T-cell (primary cell): ENCODE data around the gene NOC2L. TPM values are rescaled to one million over a fixed set of nuclear protein-coding genes. Genes with fewer than 3 reads are reported as not detected.

ENCODE experiments used
- ATAC-seq, 4 experiments: fragments of 200-7000 bp in 3 of 4; fragments of 150-1000 bp in 1 of 4; cut with Tn5 transposase; replicated peaks in 1 of 4; 1 replicate in 3 of 4; 2 replicates in 1 of 4; pipeline ENCODE4 v1.10.0; 2021; ENCODE audit warnings: moderate library complexity in 3 of 4, mild to moderate bottlenecking in 2 of 4, moderate number of reproducible peaks in 1 of 4
- CTCF ChIA-PET, 2 donors: fragments of 300-600 bp; sonication (Branson Sonifier 250); formaldehyde crosslinking; loops; one replicate each; lab custom pipeline; 2022; ENCODE audit warnings: antibody characterized with exemption in 2 of 2; lab: Charles Lee
- POLR2A ChIA-PET, 2 donors: fragments of 300-600 bp; sonication (Branson Sonifier 250); formaldehyde crosslinking; loops; one replicate each; lab custom pipeline; 2022; ENCODE audit warnings: antibody characterized with exemption in 2 of 2; lab: Charles Lee
- DNase-seq, 35 experiments: peaks; one replicate each; pipeline versions ENCODE4 v3.0.0 to v3.0.0-alpha.2; 2013 to 2023
- H3K27ac ChIP-seq: one replicate; pipeline ENCODE4 v1.5.1; 2013; ENCODE audit warnings: low read length
- H3K27me3 ChIP-seq, 2 experiments: replicated peaks in 1 of 2; 1 replicate in 1 of 2; 2 replicates in 1 of 2; pipeline versions ENCODE4 v1.6.1 to v1.7.0; 2013; ENCODE audit warnings: low read length in 1 of 2, mixed read lengths in 1 of 2; ENCODE audit not compliant: control insufficient read depth in 2 of 2, insufficient read depth in 2 of 2; ENCODE audit errors: extremely low read depth in 1 of 2
- H3K36me3 ChIP-seq, 2 donors: 1 replicate in 1 of 2; 2 replicates in 1 of 2; pipeline versions ENCODE4 v1.6.1 to v1.7.0; 2013; ENCODE audit warnings: low read length in 1 of 2; ENCODE audit not compliant: control insufficient read depth in 2 of 2, insufficient read depth in 1 of 2; ENCODE audit errors: extremely low read depth in 1 of 2
- H3K4me1 ChIP-seq, 2 experiments: 1 replicate in 1 of 2; 2 replicates in 1 of 2; pipeline versions ENCODE4 v1.6.1 to v1.7.0; 2013; ENCODE audit warnings: low read length in 2 of 2, mixed read lengths in 1 of 2; ENCODE audit not compliant: insufficient read depth in 2 of 2, control insufficient read depth in 1 of 2; ENCODE audit errors: extremely low read depth in 1 of 2
- H3K4me3 ChIP-seq, 2 donors: 1 replicate in 1 of 2; 2 replicates in 1 of 2; pipeline versions ENCODE4 v1.5.1 to v1.7.0; 2013; ENCODE audit warnings: mild to moderate bottlenecking in 2 of 2, low read length in 1 of 2, moderate library complexity in 1 of 2; ENCODE audit not compliant: control insufficient read depth in 1 of 2; ENCODE audit errors: extremely low read depth in 1 of 2
- H3K9me3 ChIP-seq: 2 replicates; pipeline ENCODE4 v1.7.0; 2013
- H3K27ac Mint-ChIP-seq, 2 donors: one replicate each; pipeline ENCODE4 v1.8.0; 2020 to 2021; ENCODE audit warnings: mild to moderate bottlenecking in 2 of 2, mixed read lengths in 2 of 2
- H3K27me3 Mint-ChIP-seq, 2 donors: one replicate each; pipeline ENCODE4 v1.8.0; 2021 to 2022; ENCODE audit warnings: mixed read lengths in 2 of 2
- H3K36me3 Mint-ChIP-seq: one replicate; pipeline ENCODE4 v1.8.0; 2021; ENCODE audit warnings: mixed read lengths
- H3K4me1 Mint-ChIP-seq, 3 donors: one replicate each; pipeline ENCODE4 v1.8.0; 2020 to 2022; ENCODE audit warnings: mixed read lengths in 3 of 3, mild to moderate bottlenecking in 1 of 3
- H3K4me3 Mint-ChIP-seq, 3 donors: one replicate each; pipeline ENCODE4 v1.8.0; 2020 to 2022; ENCODE audit warnings: mild to moderate bottlenecking in 3 of 3, mixed read lengths in 3 of 3, moderate library complexity in 3 of 3
- H3K9me3 Mint-ChIP-seq, 3 donors: one replicate each; pipeline ENCODE4 v1.8.0; 2020 to 2022; ENCODE audit warnings: mixed read lengths in 3 of 3
- WGBS: methylation state at CpG from one replicate; pipeline ENCODE4 v1.1.5; 2013; ENCODE audit warnings: missing lambda C conversion rate; ENCODE audit not compliant: insufficient coverage; 5-methylcytosine and 5-hydroxymethylcytosine counted together
- total RNA-seq, 35 experiments: library from RNA in 6 of 35; stranded (reverse) in 6 of 35; fragments of 120-200 nt in 1 of 35; gene quantifications; one replicate each; pipeline versions ENCODE4 v1.2.1 to v1.2.4 and lab custom pipeline; 2013 to 2026

The NOC2L gene
- total RNA-seq, 5 donors from 2014 or later (not counting 1 experiment from before 2014, with no cell fraction given), result 58.7 to 92.2 (median 83.4) TPM

GRCh38 chr1:972726-973458 lies 13.8 kb upstream of the NOC2L start:
- Histone ChIP-seq H3K4me3 (no peak overlapping the region), H3K4me1 (peaks cover 2 to 11% of the 10 kb centered on the region in 2 experiments), H3K27ac (no peak overlapping the region), H3K36me3 (no peaks in the 10 kb centered on the region), H3K9me3 (no peaks in the 10 kb centered on the region), H3K27me3 (peaks cover 0 to 77% of the 10 kb centered on the region in 2 experiments)
- no peaks in the 10 kb centered on the region for H3K9me3 Mint-ChIP-seq
- H3K36me3 Mint-ChIP-seq, result no peaks in the 10 kb centered on the region
- no peak overlapping the region for H3K4me3 Mint-ChIP-seq
- ChIA-PET POLR2A (no interaction called here), CTCF (no interaction called here)
- 94% methylated on average over 12 of the region's 28 CpGs for WGBS
- peaks cover 5 to 6% (median 5%) of the 10 kb centered on the region in 3 donors for H3K4me1 Mint-ChIP-seq
- peaks cover 12 to 18% of the 10 kb centered on the region in 2 donors for H3K27me3 Mint-ChIP-seq
- no peak overlapping the region for H3K27ac Mint-ChIP-seq
- DNase-seq, result no peak
- ATAC-seq, result no peak

- ChIA-PET POLR2A (no interaction called here), CTCF (no interaction called here)
- no peak overlapping the region for H3K4me3 Mint-ChIP-seq
- WGBS, result 87% methylated on average over 26 of the region's 34 CpGs
- no peaks in the 10 kb centered on the region for H3K9me3 ChIP-seq
- H3K9me3 Mint-ChIP-seq, result no peaks in the 10 kb centered on the region
- no peak overlapping the region for H3K27ac Mint-ChIP-seq
- H3K4me1 ChIP-seq, result peaks cover 2 to 20% of the 10 kb centered on the region in 2 experiments
- peaks cover 12 to 18% of the 10 kb centered on the region in 2 donors for H3K27me3 Mint-ChIP-seq
- no peak overlapping the region for H3K4me3 ChIP-seq
- H3K4me1 Mint-ChIP-seq, result peaks cover 6 to 9% (median 7%) of the 10 kb centered on the region in 3 donors
- H3K27ac ChIP-seq, result no peak overlapping the region
- no peak for ATAC-seq
- peaks cover 0 to 83% of the 10 kb centered on the region in 2 experiments for H3K27me3 ChIP-seq
- no peaks in the 10 kb centered on the region for H3K36me3 ChIP-seq
- DNase-seq, result no peak
- H3K36me3 Mint-ChIP-seq, result no peaks in the 10 kb centered on the region
These were observed 12.9 kb upstream of the NOC2L start for GRCh38 chr1:971751-972506.

GRCh38 chr1:970973-971730 lies 12.1 kb upstream of the NOC2L start:
- Mint-ChIP-seq H3K27me3 (peaks cover 12 to 18% of the 10 kb centered on the region in 2 donors), H3K9me3 (no peaks in the 10 kb centered on the region), H3K36me3 (no peaks in the 10 kb centered on the region), H3K4me3 (no peak overlapping the region), H3K4me1 (peaks cover 6 to 10% (median 7%) of the 10 kb centered on the region in 3 donors), H3K27ac (no peak overlapping the region)
- no peaks in the 10 kb centered on the region for H3K36me3 ChIP-seq
- no peak overlapping the region for H3K27ac ChIP-seq
- peaks cover under 1 to 22% of the 10 kb centered on the region in 2 experiments for H3K4me1 ChIP-seq
- H3K9me3 ChIP-seq, result no peaks in the 10 kb centered on the region
- ChIA-PET POLR2A (no interaction called here), CTCF (no interaction called here)
- H3K4me3 ChIP-seq, result no peak overlapping the region
- H3K27me3 ChIP-seq, result peaks cover 0 to 79% of the 10 kb centered on the region in 2 experiments
- WGBS, result 64% methylated on average over 20 of the region's 42 CpGs
- ATAC-seq, result no peak
- DNase-seq, result no peak

- Histone ChIP-seq H3K9me3 (no peaks in the 10 kb centered on the region), H3K27ac (no peak overlapping the region), H3K4me3 (no peak overlapping the region), H3K27me3 (peaks cover 0 to 71% of the 10 kb centered on the region in 2 experiments), H3K36me3 (no peaks in the 10 kb centered on the region), H3K4me1 (peaks cover 0 to 21% of the 10 kb centered on the region in 2 experiments)
- POLR2A ChIA-PET, result interaction anchor here in 1 of 2 donors (0.6 kb wide), 1 partner anchor 458 kb away, joined by 7 read pairs; no protein-coding TSS in a partner anchor
- peaks cover 7 to 11% of the 10 kb centered on the region in 2 donors for H3K27me3 Mint-ChIP-seq
- CTCF ChIA-PET, result no interaction called here
- no peak overlapping the region for H3K27ac Mint-ChIP-seq
- H3K4me3 Mint-ChIP-seq, result no peak overlapping the region
- peaks cover 0 to 11% (median 9%) of the 10 kb centered on the region in 3 donors for H3K4me1 Mint-ChIP-seq
- ATAC-seq (no peak), DNase-seq (no peak)
- no peaks in the 10 kb centered on the region for H3K36me3 Mint-ChIP-seq
- 31% methylated on average over 29 of the region's 33 CpGs for WGBS
- no peaks in the 10 kb centered on the region for H3K9me3 Mint-ChIP-seq
These were observed 11.4 kb upstream of the NOC2L start for GRCh38 chr1:970242-970972.

GRCh38 chr1:969260-969855 lies 10.3 kb upstream of the NOC2L start:
- H3K9me3 ChIP-seq, result no peaks in the 10 kb centered on the region
- no peaks in the 10 kb centered on the region for H3K36me3 Mint-ChIP-seq
- H3K27ac ChIP-seq, result no peak overlapping the region
- peaks cover 0 to 11% (median 9%) of the 10 kb centered on the region in 3 donors for H3K4me1 Mint-ChIP-seq
- no peak overlapping the region for H3K27ac Mint-ChIP-seq
- H3K27me3 Mint-ChIP-seq, result peaks cover 7% of the 10 kb centered on the region in 2 donors
- CTCF ChIA-PET, result no interaction called here
- no peak overlapping the region for H3K4me3 ChIP-seq
- DNase-seq (no peak), ATAC-seq (no peak)
- POLR2A ChIA-PET, result no interaction called here
- no peak overlapping the region for H3K4me3 Mint-ChIP-seq
- H3K36me3 ChIP-seq, result no peaks in the 10 kb centered on the region
- peaks cover 0 to 21% of the 10 kb centered on the region in 2 experiments for H3K4me1 ChIP-seq
- 84% methylated on average over 15 of the region's 15 CpGs for WGBS
- no peaks in the 10 kb centered on the region for H3K9me3 Mint-ChIP-seq
- peaks cover 0 to 61% of the 10 kb centered on the region in 2 experiments for H3K27me3 ChIP-seq
